Fibroblast of skin of left quadriceps (primary cell): ENCODE data around the gene KIRREL3.
A peak's percentile ranks its signal among the peaks of the same experiment; 100 is the strongest.

Source experiments
- DNase-seq, 2 experiments: peaks; one replicate each; pipeline ENCODE4 v3.0.0-alpha.2; 2013; ENCODE audit warnings: low read depth in 2 of 2

KIRREL3 gene

GRCh38 chr11:126443120-126443519 lies 557.5 kb downstream of the KIRREL3 start:
- no peak for DNase-seq

DNA sequence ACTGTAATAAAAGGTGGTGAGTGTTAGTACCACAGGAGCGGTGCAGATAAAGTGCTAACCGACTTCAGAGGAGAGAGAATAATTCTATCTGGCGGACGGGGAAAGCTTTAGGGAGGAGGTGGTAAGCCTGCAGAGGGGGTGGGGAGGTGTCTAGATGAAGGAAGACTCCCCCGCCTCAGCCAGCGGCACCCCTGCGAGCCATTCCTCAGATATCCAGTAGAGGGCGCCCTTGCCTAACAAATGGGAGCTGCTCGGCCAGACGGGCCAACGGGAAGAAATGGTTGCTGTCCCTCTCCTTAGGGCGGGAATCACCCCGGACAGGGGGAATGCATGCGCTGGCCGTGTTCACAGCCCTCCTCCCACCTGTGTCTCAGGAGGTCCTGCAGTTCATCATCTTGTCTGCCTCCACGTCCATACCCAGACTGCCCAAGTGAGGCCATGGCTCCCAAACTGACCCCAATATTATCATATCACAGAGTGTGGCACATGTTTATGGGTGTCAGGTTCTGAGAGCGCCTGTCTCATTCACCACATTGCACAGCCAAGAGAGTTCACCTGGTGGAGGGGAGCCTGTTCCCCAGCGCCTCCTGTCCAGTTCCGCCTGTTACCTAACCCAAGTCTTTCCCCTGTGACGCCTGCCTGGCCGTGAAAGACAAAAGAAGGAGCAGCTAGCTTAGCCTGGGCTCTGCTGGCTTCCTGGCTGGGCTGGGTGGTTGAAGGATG lies 559.6 kb downstream of the KIRREL3 start:
- DNase-seq: peak; percentile 36 to 39

- no peak for DNase-seq
Observed at GRCh38 chr11:126440276-126440675, 560.3 kb downstream of the KIRREL3 start.

DNA sequence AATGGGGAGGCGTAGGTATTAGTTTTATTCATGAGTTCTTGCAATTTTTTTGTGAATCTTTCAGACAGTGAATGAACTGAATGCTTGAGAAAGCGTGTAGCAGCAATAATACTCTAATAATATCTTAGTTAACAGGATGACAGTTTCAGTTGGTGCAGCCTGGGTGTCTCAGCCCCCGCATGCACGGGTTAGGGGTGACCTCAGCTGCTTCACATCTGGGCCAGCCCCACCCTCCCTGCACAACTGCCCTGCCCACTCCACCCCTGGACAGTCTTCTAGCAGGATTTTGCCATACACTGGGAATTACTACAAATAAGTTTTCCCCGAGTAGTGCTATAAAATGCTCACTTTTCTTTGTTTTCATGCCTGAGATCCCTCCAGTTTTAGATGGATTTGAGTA lies 561.9 kb downstream of the KIRREL3 start:
- no peak for DNase-seq

DNA sequence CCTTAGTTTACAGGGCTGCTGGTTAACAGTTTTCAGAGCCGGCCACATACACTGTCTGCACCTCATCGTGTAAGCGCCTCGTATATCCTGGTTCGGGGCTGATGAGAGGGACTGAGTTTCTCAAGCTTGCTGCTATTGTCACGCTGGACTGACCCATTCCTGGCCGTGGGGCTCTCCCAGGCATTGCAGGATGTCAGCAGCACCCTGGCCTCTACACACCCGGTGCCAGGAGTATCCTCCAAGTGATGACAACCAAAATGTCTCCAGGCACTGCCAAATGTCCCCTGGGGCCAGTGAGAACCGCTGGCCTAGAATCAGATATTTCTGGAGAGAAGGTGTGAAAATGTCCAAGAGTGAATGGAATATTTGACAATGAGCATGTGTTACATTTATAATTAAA lies 562.3 kb downstream of the KIRREL3 start:
- no peak for DNase-seq

DNA sequence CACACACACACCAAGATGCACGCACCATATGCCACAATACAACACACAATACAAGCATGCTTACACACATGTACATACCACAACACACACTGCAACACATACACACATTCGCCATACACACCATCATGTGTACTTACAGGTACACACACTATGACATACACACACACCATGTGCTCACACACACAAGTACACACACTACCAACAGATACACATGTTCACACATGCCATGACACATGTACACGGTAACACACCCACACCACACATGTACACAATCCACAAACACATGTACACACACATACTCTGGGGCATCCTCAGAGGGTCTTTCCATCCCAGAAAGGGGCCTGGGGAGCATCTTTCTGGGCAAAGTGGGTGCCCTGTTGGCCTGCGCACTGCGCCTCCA lies 562.8 kb downstream of the KIRREL3 start:
- no peak for DNase-seq

DNA sequence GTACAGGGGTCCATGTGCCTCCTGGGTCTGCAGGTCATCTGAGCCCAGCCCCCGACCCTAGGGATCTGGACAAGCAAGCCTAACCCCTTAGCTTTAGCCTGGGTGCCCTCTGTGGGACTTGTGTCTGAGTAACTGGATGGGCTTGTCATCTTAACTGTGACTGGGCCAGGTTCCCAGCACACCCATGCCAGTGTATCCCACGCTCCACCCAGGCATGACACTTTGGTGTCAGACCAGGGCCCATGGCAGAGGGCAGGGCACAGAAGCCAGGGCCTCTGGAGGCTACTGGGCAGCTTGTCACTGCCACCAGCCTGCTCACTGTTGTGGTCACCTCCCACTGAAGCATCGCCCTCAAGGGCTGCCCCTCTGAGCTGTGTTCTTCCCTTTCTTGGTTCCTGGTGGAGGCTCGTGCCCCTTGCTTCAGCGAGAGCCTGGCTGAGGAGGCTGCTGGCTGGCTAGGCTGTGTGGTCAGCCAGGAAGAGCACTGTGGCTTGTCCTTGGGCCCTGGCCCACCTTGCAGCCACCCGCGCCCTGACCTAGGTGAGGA lies 564.3 kb downstream of the KIRREL3 start:
- DNase-seq: no peak

GRCh38 chr11:126434950-126435335 lies 565.6 kb downstream of the KIRREL3 start:
- DNase-seq: no peak

GRCh38 chr11:126433989-126434949 lies 566.3 kb downstream of the KIRREL3 start:
- DNase-seq: no peak

GRCh38 chr11:126433244-126433846 lies 567.2 kb downstream of the KIRREL3 start:
- DNase-seq: no peak

DNA sequence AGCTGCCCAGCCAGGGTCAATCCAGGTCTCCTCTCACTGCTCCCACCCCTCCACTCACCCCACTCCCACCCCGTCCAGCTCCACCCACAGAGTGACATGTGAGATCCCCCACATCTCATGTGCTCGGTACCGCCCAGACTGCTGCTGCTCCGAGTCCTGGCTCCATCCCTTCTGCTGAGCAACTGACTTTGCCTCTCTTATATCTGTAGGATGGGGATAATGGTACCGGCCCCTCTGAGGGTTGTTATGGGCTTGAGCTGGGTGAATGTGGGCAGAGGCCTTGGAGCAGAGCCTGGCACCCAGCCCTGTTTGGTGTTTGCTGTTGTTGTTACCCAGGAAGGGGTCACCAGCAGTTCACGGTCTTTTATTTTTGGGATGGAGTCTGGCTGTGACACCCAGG lies 568.0 kb downstream of the KIRREL3 start:
- DNase-seq: no peak

DNA sequence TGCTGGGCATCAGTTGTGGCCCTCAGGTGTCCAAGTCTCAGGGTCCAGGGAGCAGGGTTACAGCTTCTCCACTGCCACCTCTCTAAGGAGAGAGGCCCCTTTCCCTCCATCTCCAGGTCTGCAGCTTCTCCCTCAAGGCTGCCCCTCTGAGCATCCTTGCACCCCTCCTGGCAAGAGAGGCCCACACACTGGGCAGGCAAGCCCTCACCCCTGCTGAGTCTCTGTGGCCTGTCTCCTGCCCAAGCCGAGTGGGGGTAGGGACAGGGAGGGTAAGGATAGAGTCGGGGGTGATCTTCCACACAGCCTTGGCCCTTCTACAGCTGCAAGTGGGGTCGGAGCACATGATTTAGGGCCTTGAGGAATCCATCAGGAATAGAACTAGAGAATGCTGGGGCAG lies 568.5 kb downstream of the KIRREL3 start:
- DNase-seq: no peak

GRCh38 chr11:126431401-126432064 lies 569.0 kb downstream of the KIRREL3 start:
- no peak for DNase-seq

GRCh38 chr11:126430581-126431335 lies 569.8 kb downstream of the KIRREL3 start:
- DNase-seq: no peak

- no peak for DNase-seq
Observed at GRCh38 chr11:126426820-126427749, 573.5 kb downstream of the KIRREL3 start.

GRCh38 chr11:126426106-126426505 lies 574.5 kb downstream of the KIRREL3 start:
- DNase-seq: no peak

GRCh38 chr11:126424471-126425039 lies 576.0 kb downstream of the KIRREL3 start:
- no peak for DNase-seq

DNA sequence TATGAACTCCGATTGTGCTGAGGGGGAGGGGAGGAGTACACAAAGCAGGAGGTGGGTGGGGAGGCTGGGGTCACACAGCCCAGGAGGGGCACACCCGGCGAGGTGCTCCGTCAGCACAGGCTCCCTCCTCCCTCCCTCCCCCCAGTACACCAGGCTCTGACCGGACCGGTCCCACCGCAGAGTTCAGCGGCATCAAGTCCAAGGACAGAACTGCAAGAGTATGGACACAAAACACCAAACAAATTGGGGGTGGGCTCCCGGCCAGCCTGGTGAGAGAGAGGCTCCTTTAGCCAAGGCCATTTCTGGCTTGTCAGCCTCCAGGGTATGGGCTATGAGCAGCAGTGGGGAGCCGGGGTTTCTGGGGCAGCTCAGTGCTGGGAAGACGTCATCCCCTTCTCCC lies 576.8 kb downstream of the KIRREL3 start:
- DNase-seq: no peak

GRCh38 chr11:126423154-126423553 lies 577.4 kb downstream of the KIRREL3 start:
- DNase-seq: no peak
